H1 (cell line): ENCODE measurements around the gene BRPF1. TPM values are rescaled to one million over a fixed set of nuclear protein-coding genes. Genes with fewer than 3 reads are reported as not detected.

Experiments used
- CTCF ChIA-PET: fragments of 300-600 bp; sonication (Branson Sonifier 250); formaldehyde crosslinking; loops from one replicate; lab custom pipeline; 2021; ENCODE audit not compliant: partially characterized antibody; lab: Charles Lee
- POLR2A ChIA-PET: fragments of 300-600 bp; sonication (Branson Sonifier 250); formaldehyde crosslinking; loops from one replicate; lab custom pipeline; 2021; ENCODE audit warnings: inconsistent platforms; ENCODE audit not compliant: partially characterized antibody; lab: Charles Lee
- DNase-seq, 2 experiments: peaks; one replicate each; pipeline versions ENCODE4 v3.0.0 to v3.0.0-alpha.2; 2010 to 2022; ENCODE audit warnings: low spot score in 2 of 2, low read depth in 1 of 2, mixed read lengths in 1 of 2
- FAIRE-seq: peaks from 2 replicates; lab custom pipeline; 2011; peaks lifted over from hg19 to GRCh38; lab: Jason Lieb, UNC
- H2AFZ ChIP-seq: 2 replicates; pipeline ENCODE4 v1.8.1; 2012; ENCODE audit warnings: low read length, inconsistent platforms
- H2AK5ac ChIP-seq: 2 replicates; pipeline ENCODE4 v1.6.1; 2013; ENCODE audit warnings: low read depth, low read length
- H2BK120ac ChIP-seq: replicated peaks from 2 replicates; pipeline ENCODE3; 2013; ENCODE audit warnings: low read depth, low read length, inconsistent platforms
- H2BK12ac ChIP-seq: 2 replicates; pipeline ENCODE4 v1.6.1; 2013; ENCODE audit warnings: low read depth, low read length
- H2BK15ac ChIP-seq: 2 replicates; pipeline ENCODE4 v1.6.1; 2013; ENCODE audit warnings: low read length
- H2BK20ac ChIP-seq: 2 replicates; pipeline ENCODE4 v1.6.1; 2013; ENCODE audit warnings: low read length
- H2BK5ac ChIP-seq: 2 replicates; pipeline ENCODE4 v1.6.1; 2013; ENCODE audit warnings: low read depth, low read length
- H3K14ac ChIP-seq: 2 replicates; pipeline ENCODE4 v1.6.1; 2013; ENCODE audit warnings: inconsistent platforms; ENCODE audit not compliant: insufficient read length
- H3K18ac ChIP-seq: 2 replicates; pipeline ENCODE4 v1.6.1; 2013; ENCODE audit warnings: low read length; ENCODE audit errors: extremely low read depth
- H3K23ac ChIP-seq: 2 replicates; pipeline ENCODE4 v1.6.1; 2013; ENCODE audit warnings: inconsistent platforms; ENCODE audit not compliant: insufficient read length
- H3K23me2 ChIP-seq: 2 replicates; pipeline ENCODE4 v1.6.1; 2013; ENCODE audit warnings: low read depth, low read length
- H3K27ac ChIP-seq: 2 replicates; pipeline ENCODE4 v1.6.1; 2011; ENCODE audit warnings: low read depth, low read length, inconsistent platforms
- H3K27me3 ChIP-seq, 4 experiments: replicated peaks in 1 of 4; 1 replicate in 1 of 4; 2 replicates in 3 of 4; pipeline versions ENCODE4 v1.6.1 to v1.8.1; 2011 to 2013; ENCODE audit warnings: low read length in 3 of 4, mild to moderate bottlenecking in 3 of 4, inconsistent platforms in 2 of 4, mixed read lengths in 2 of 4, moderate library complexity in 1 of 4; ENCODE audit not compliant: control insufficient read depth in 3 of 4, insufficient read depth in 3 of 4; ENCODE audit errors: extremely low read depth in 1 of 4
- H3K36me3 ChIP-seq, 4 experiments: 2 replicates each; pipeline versions ENCODE4 v1.6.1 to v1.8.1; 2011 to 2013; ENCODE audit warnings: mild to moderate bottlenecking in 4 of 4, low read length in 3 of 4, moderate library complexity in 2 of 4, control low read depth in 1 of 4, inconsistent platforms in 1 of 4; ENCODE audit not compliant: insufficient read depth in 4 of 4, control insufficient read depth in 2 of 4
- H3K4ac ChIP-seq: replicated peaks from 2 replicates; pipeline ENCODE3; 2013; ENCODE audit warnings: low read length, low read depth, mixed read lengths, inconsistent platforms; ENCODE audit not compliant: insufficient read length
- H3K4me1 ChIP-seq, 4 experiments: replicated peaks in 1 of 4; 1 replicate in 1 of 4; 2 replicates in 3 of 4; pipeline versions ENCODE4 v1.6.1 to v1.8.1; 2011 to 2013; ENCODE audit warnings: low read length in 3 of 4, inconsistent platforms in 2 of 4, mixed read lengths in 1 of 4; ENCODE audit not compliant: insufficient read depth in 4 of 4, control insufficient read depth in 3 of 4
- H3K4me2 ChIP-seq, 2 experiments: 2 replicates each; pipeline versions ENCODE4 v1.6.1 to v1.8.1; 2011 to 2013; ENCODE audit warnings: low read depth in 2 of 2, low read length in 2 of 2, control low read depth in 1 of 2, inconsistent platforms in 1 of 2, mild to moderate bottlenecking in 1 of 2; ENCODE audit not compliant: insufficient read depth in 1 of 2
- H3K4me3 ChIP-seq, 4 experiments: fragments of 200-600, 300-600 bp in 1 of 4; sonication (generic), shearing (Covaris generic), sonication (Bioruptor Twin) in 1 of 4; 2 replicates each; pipeline versions ENCODE4 v1.5.1 to v1.8.1; 2011 to 2016; ENCODE audit warnings: low read length in 4 of 4, low read depth in 3 of 4, control low read depth in 2 of 4, inconsistent platforms in 2 of 4, mild to moderate bottlenecking in 2 of 4, mixed read lengths in 1 of 4, moderate library complexity in 1 of 4; ENCODE audit not compliant: insufficient read depth in 2 of 4; ENCODE audit errors: extremely low read depth in 1 of 4
- H3K56ac ChIP-seq: replicated peaks from 2 replicates; pipeline ENCODE3; 2013; ENCODE audit warnings: low read depth, mild to moderate bottlenecking, mixed read lengths, low read length, inconsistent platforms; ENCODE audit not compliant: insufficient read length
- H3K79me1 ChIP-seq: 2 replicates; pipeline ENCODE4 v1.6.1; 2013; ENCODE audit warnings: low read depth, low read length, control low read depth
- H3K79me2 ChIP-seq, 2 experiments: 2 replicates each; pipeline versions ENCODE4 v1.6.1 to v1.8.1; 2012 to 2013; ENCODE audit warnings: low read length in 2 of 2, mild to moderate bottlenecking in 2 of 2, inconsistent platforms in 1 of 2; ENCODE audit not compliant: insufficient read depth in 2 of 2, control insufficient read depth in 1 of 2
- H3K9ac ChIP-seq, 4 experiments: replicated peaks in 1 of 4; 1 replicate in 1 of 4; 2 replicates in 3 of 4; pipeline versions ENCODE4 v1.6.1 to v1.8.1; 2011 to 2013; ENCODE audit warnings: low read depth in 3 of 4, low read length in 3 of 4, control low read depth in 2 of 4, mild to moderate bottlenecking in 2 of 4, moderate library complexity in 2 of 4, inconsistent platforms in 1 of 4; ENCODE audit errors: extremely low read depth in 1 of 4
- H3K9me3 ChIP-seq, 2 experiments: 2 replicates each; pipeline versions ENCODE4 v1.6.1 to v1.8.1; 2012 to 2013; ENCODE audit warnings: mild to moderate bottlenecking in 2 of 2, moderate library complexity in 2 of 2, control low read depth in 1 of 2, inconsistent platforms in 1 of 2, low read depth in 1 of 2, low read length in 1 of 2, mixed read lengths in 1 of 2; ENCODE audit not compliant: insufficient read depth in 2 of 2
- H4K20me1 ChIP-seq, 2 experiments: replicated peaks in 1 of 2; 2 replicates each; pipeline versions ENCODE3 to v1.8.1; 2011 to 2013; ENCODE audit warnings: inconsistent platforms in 2 of 2, low read length in 2 of 2, mild to moderate bottlenecking in 1 of 2; ENCODE audit not compliant: insufficient read depth in 2 of 2, control insufficient read depth in 1 of 2
- H4K5ac ChIP-seq: 2 replicates; pipeline ENCODE4 v1.6.1; 2013; ENCODE audit warnings: low read length, low read depth, mixed read lengths, inconsistent platforms; ENCODE audit not compliant: insufficient read length
- H4K8ac ChIP-seq: 2 replicates; pipeline ENCODE4 v1.8.0; 2013; ENCODE audit warnings: mild to moderate bottlenecking, moderate library complexity, low read length, inconsistent platforms; ENCODE audit not compliant: insufficient read depth; ENCODE audit errors: extremely low read depth
- H4K91ac ChIP-seq: replicated peaks from 2 replicates; pipeline ENCODE3; 2013; ENCODE audit warnings: low read length, mixed read lengths, inconsistent platforms; ENCODE audit not compliant: insufficient read length
- CTBP2 ChIP-seq: IDR thresholded peaks from 2 replicates; pipeline ENCODE4 v1.7.0; 2011; ENCODE audit warnings: borderline replicate concordance, mild to moderate bottlenecking, moderate library complexity, mixed read lengths, low read length; ENCODE audit not compliant: insufficient read depth, insufficient read length
- SIRT6 ChIP-seq: IDR thresholded peaks from one replicate; pipeline ENCODE4 v1.7.1; 2012; ENCODE audit warnings: low read length, inconsistent platforms
- YY1 ChIP-seq: IDR thresholded peaks from 2 replicates; pipeline ENCODE4 v1.6.1; 2011; ENCODE audit warnings: low read depth, mild to moderate bottlenecking, low read length
- ZNF274 ChIP-seq: IDR thresholded peaks from 2 replicates; pipeline ENCODE4 v1.7.0; 2012; ENCODE audit warnings: low read length, borderline replicate concordance; ENCODE audit errors: extremely low read depth
- WGBS, 2 experiments: shearing (Covaris generic) in 1 of 2; methylation state at CpG; one replicate each; pipeline versions ENCODE4 v1.1.6 to v1.1.7; 2013 to 2015; ENCODE audit warnings: low lambda C conversion rate in 2 of 2, mixed read lengths in 2 of 2, inconsistent platforms in 1 of 2, low coverage in 1 of 2, missing lambda C conversion rate in 1 of 2; ENCODE audit not compliant: insufficient replicate concordance in 2 of 2, insufficient coverage in 1 of 2, insufficient read length in 1 of 2; ENCODE audit errors: extremely low coverage in 1 of 2, missing lambda C conversion rate in 1 of 2; 5-methylcytosine and 5-hydroxymethylcytosine counted together
- polyA plus RNA-seq, 7 experiments: library from polyadenylated mRNA; depleted of rRNA in 3 of 7; stranded (reverse) in 5 of 7; unstranded in 2 of 7; fragments of >200 nt in 5 of 7; fragments of 200-250 nt in 2 of 7; gene quantifications; 1 replicate in 5 of 7; 2 replicates in 1 of 7; 4 replicates in 1 of 7; pipeline versions ENCODE4 v1.2.1 to v1.2.3, GENCODE V29; 2011 to 2013; ENCODE audit warnings: missing spikeins in 2 of 7, mixed read lengths in 2 of 7
- total RNA-seq: library from RNA; stranded (reverse); fragmentation: NEBNext Ultra II Directional; extraction: Animal tissue kit (Norgen Biotek cat#: 25700); gene quantifications from 2 replicates; pipeline ENCODE4 v1.2.1, GENCODE V29; 2021

Gene BRPF1
- total and polyA plus RNA-seq, 2 of the 8 experiments (the other 6 are each of a cell fraction or from before 2014, with no cell fraction given), result 11.3 to 21.7 TPM

- H2BK120ac ChIP-seq, result no peak overlapping the region
- no peak overlapping the region for H3K4ac ChIP-seq
- DNase-seq, result no peak
- H4K91ac ChIP-seq, result no peak overlapping the region
- no peaks in the 10 kb centered on the region for H3K4me1 ChIP-seq
- no peaks in the 10 kb centered on the region for H3K23me2 ChIP-seq
- H3K9ac ChIP-seq, result no peak overlapping the region
- H2BK20ac ChIP-seq, result no peak overlapping the region
- no peak overlapping the region for H2BK12ac ChIP-seq
- 98% methylated on average over 18 of the region's 18 CpGs; no CpG with 5 or more reads in 1 of the 2 experiments for WGBS, 2 experiments
- no peak overlapping the region for H3K56ac ChIP-seq
- H4K5ac ChIP-seq, result no peak overlapping the region
- H3K79me2 ChIP-seq, result no peaks in the 10 kb centered on the region
- H3K27me3 ChIP-seq, result 0 out of 7 replicates have a peak, but pooled peaks cover 0 to 2% (median 0%) of the 10 kb centered on the region in 4 experiments
- no peak overlapping the region for H4K8ac ChIP-seq
- H2BK5ac ChIP-seq, result no peak overlapping the region
- peaks cover 66 to 98% (median 90%) of the 10 kb centered on the region in 4 experiments for H3K36me3 ChIP-seq
- H3K9me3 ChIP-seq, result no peaks in the 10 kb centered on the region
- no peak for FAIRE-seq
- TF ChIP-seq YY1 (no peak), ZNF274 (no peak), CTBP2 (no peak), SIRT6 (no peak)
- CTCF ChIA-PET, result interaction anchor here (1.7 to 2.4 kb wide), 3 partner anchors 11 to 241 kb away, joined by 5 to 11 read pairs (median 10); no protein-coding TSS in a partner anchor
- no peak overlapping the region for H3K23ac ChIP-seq
- no peak overlapping the region for H3K14ac ChIP-seq
- H4K20me1 ChIP-seq, result peaks cover 2 to 14% of the 10 kb centered on the region in 2 experiments
- no peak overlapping the region for H2AFZ ChIP-seq
- POLR2A ChIA-PET, result interaction anchor here (1.2 to 6.7 kb wide), 3 partner anchors 10 to 100 kb away, joined by 3 to 56 read pairs (median 4); partner anchors contain the start of gene BRPF1
- H3K4me3 ChIP-seq, result no peak overlapping the region
- no peak overlapping the region for H2BK15ac ChIP-seq
- H3K79me1 ChIP-seq, result peaks cover 5% of the 10 kb centered on the region; the same call in 1 of the 2 replicates
- no peak overlapping the region for H2AK5ac ChIP-seq
- H3K4me2 ChIP-seq, result no peak overlapping the region
- no peak overlapping the region for H3K18ac ChIP-seq
- no peak overlapping the region for H3K27ac ChIP-seq
These were observed 12.0 kb downstream of the BRPF1 start for GRCh38 chr3:9743548-9743947.
